ENCODE results near the gene BLOC1S1.

GRCh38 chr12:55736780-55737580 is 21.1 kb downstream of the BLOC1S1 start:
- TF ChIP-seq CTCF (IDR thresholded peaks at IDR 0.05; ENCODE audit: borderline replicate concordance, extremely low read depth, low read length, poor library complexity, severe bottlenecking), result peak; percentile 91
- no peak for TF ChIP-seq EZH2 (IDR thresholded peaks at IDR 0.05; ENCODE audit: borderline replicate concordance, low read depth, low read length, severe bottlenecking)

Data from DND-41 (cell line).